HG03378 (cell line): ENCODE data around the gene SMTN.
"Not testable (repeated sequence)": the region's sequence is repeated elsewhere in the genome, so short reads cannot be mapped to it uniquely, and the experiment has no call there.

ENCODE experiments used
- ATAC-seq: cut with Tn5 transposase; IDR thresholded peaks from one replicate; pipeline ENCODE4 v1.9.1; 2021; ENCODE audit warnings: mild to moderate bottlenecking, moderate library complexity; ENCODE audit not compliant: unreplicated experiment

SMTN gene

DNA sequence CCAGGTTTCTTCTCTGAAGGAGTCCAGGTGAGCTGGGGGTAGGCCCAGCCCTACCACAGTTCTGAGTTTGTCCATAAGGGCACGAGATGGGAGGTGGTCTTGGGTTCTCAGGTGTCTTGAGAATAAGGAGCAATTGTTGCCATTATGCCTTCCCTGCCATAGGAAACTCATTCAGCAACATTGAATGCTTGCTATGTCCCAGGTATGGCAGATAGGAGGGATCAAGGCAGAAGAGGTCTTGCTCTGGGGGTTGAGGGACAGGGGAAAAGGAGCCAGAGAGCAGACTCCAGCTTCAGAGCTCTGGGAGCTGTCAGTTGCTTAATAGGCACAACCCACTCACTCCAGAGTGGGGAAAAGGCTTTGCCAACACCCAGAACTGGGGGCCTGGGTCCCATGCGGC, 22.0 kb downstream of the SMTN start:
- ATAC-seq, result no peak

DNA sequence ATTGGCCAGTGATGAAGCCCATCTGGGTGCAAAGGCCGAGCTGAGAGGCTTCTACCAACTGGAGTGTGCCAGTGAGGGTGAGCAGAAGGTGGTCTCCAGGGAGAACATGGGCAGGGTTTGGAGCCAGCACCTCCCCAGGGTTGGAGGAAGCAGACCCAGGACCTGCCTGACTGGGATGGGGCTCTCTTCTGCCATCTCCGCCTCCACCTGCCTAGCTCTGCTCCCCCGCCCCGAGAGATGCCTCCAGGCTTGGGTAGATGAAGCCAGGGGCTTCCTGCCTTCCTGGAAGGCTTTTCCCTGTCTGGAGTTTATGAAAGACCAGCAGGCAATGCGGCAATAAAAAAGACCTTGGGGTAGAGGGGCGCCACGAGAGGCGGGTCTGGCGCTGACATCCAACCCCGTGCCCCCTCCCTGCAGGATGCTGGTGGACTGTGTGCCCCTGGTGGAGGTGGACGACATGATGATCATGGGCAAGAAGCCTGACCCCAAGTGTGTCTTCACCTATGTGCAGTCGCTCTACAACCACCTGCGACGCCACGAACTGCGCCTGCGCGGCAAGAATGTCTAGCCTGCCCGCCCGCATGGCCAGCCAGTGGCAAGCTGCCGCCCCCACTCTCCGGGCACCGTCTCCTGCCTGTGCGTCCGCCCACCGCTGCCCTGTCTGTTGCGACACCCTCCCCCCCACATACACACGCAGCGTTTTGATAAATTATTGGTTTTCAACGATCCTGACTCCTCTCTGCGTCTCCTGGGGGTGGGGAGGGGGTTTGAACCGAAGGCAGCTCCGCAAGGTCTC, 23.0 kb downstream of the SMTN start:
- no peak for ATAC-seq

DNA sequence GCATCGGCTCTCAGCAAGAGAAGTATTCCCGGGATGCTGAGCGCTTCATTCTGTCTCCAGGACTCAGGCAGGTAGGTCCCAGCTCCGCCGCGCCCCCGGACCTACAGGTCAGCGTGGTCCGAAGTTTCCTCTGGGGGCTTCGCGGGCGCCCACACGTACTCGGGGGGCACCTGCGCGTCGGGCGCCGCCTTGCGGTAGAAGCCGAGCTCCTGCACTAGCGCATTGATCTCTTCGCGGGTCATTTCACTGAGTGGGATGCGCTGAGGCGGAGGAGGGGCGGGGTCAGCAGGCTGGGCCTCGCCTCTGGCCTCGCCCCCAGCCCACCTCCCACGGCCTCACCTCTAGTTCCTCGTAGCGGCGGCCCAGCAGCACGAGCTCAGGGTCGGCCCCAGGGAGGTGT, 23.8 kb downstream of the SMTN start:
- ATAC-seq, result no peak

DNA sequence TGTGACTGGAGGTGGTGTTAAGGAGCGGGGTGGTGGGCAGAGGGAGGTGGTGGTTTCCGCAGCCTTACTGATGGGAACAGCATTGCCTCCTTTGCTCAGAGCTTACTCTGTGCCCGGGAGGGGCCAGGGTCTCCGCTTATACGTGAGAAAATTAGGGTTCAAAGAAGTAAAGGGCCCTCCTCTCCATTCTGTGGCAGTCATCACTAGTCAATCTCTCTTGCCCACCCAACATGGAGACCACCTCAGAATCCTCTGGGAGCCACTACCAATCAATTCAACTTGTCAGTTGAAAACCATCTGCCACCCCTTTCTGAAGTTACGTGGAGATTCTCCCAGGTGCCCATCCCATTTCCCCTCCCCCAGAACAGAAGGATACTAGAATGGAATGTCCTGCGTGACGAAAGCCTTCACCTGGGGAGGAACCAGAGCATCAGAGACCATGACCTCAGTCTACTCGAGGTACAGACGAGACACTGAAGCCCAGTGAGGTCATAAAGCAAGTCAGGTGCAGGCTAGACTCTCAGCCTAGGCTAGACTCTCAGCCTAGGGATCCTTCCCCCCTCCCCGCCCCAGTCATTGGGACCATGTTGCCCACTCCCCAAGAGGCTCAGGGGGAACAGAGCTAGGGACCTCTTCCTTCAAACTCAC, 24.3 kb downstream of the SMTN start:
- ATAC-seq, result no peak

DNA sequence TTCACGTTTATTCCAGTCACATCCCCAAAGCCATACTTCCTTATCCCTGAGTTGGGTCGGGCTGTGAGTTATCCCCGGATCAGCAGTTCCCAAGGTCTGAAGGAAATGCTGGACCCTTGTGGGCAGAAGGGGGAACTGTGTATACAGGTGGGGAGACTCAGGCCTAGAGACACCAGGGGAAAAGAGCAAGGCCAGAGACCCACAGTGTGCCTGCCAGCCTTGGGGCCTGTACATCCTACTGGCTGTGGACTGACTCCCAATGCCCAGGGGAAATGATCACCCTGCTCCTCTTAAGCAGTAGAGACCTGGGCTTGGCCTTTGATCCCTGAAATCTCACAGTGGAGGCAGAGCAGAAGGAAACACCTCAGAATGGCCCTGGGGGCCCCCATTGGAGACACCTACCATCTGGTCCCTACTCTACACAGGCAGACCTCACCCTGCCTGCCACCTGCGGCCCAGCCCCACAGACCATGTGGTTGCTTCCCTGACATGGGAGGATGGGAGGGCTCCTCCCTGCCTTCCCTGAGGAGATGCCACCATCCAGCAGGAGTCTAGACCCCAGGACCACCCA, 25.0 kb downstream of the SMTN start:
- ATAC-seq, result no peak

DNA sequence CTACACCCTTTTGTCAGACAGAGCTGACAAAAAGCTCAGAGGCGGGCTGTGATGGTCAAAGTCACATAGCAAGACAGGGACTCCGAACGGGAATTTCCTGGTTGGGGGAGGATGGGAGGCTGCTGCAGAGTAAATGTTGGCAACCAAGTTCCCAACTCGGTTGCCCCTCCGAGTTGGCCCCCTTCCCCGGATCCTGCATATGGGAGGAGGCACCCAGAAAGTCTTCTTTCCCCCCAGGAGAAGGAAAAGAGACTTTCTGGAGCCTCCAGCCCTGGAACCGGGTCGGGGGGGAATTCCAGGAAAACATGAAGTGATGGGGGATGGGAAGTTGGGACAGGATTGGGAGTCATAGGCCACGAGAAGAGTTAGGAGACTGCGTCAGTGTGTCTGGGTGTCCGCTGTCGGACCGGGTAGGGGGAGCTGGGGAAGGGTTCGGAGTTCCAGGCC, 25.6 kb downstream of the SMTN start:
- no peak for ATAC-seq

DNA sequence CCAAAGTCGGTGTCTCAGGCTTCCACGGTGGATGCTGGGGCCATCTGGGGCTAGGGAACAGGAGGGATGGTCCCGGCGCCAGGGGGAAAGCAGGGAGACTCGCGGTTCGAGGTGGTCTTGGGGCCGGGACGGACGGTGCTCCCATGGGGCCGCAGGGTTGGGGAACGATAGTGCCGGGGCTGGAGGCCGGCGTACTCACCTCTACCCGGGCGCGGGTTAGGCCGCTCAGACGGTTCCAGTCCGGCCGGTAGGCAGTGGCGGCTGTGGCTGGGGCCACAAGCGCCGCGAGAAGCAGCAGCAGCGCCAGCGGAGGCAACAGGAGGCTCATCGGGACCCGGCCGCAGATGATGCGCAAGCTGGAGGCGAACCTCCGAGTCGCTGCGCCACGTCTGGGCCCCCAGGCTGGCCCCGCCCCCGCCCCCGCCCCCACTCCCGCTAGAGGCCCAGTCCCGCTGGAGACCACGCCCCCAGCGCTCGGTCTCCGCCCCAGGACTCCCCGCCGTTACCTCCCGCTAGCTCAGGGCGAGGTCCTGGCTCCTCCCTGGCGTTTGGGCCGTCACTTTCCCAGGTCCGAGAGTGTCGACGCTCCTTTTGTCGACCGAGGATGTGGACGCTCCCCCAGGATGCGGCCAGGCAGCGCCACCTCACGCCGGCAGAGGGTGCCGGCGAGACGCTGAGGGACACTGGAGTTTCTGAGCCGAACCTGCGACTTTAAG, 26.2 kb downstream of the SMTN start, which contains the start of gene SELENOM:
Gene SELENOM (minus strand): TSS at position 391 of the 716 bp plus-strand sequence. CDS start 63 bp downstream, at position 328.
- peak; percentile 56 for ATAC-seq

DNA sequence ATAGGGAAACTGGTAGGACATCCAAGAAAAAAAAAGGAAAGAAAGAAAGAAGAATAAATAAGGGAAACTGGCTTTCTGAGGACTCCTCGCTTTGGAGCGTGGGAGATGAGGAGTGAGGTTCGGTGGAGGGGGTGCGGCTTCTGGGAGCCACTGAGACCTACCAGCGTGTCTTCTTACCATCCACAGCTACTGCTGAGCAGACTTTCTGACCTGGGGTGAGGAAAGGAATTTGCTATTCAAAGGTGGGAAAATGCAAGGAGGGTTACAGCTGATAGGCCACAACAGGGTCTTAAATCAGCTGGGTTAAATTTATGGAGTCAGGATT, 26.7 kb downstream of the SMTN start:
- ATAC-seq, result no peak

DNA sequence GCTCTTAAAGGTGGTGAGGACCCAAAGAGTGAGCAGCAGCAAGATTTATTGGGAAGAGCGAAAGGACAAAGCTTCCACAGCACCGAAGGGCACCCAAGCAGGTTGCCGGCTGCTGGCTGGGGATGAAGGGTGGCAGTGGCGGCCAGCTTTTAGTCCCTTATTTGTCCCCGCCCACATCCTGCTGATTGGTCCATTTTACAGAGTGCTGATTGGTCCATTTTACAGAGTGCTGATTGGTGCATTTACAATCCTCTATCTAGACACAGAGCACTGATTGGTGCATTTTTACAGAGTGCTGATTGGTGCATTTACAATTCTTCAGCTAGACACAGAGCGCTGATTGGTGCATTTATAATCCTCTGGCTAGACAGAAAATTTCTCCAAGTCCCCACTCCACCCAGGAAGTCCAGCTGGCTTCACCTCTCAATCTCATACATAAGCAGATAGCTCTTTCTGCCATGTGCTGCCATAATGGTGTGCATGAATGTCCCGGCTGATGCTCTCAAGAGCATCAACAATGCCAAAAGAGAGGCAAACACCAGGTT, 31.5 kb downstream of the SMTN start:
- not testable (repeated sequence) for ATAC-seq

DNA sequence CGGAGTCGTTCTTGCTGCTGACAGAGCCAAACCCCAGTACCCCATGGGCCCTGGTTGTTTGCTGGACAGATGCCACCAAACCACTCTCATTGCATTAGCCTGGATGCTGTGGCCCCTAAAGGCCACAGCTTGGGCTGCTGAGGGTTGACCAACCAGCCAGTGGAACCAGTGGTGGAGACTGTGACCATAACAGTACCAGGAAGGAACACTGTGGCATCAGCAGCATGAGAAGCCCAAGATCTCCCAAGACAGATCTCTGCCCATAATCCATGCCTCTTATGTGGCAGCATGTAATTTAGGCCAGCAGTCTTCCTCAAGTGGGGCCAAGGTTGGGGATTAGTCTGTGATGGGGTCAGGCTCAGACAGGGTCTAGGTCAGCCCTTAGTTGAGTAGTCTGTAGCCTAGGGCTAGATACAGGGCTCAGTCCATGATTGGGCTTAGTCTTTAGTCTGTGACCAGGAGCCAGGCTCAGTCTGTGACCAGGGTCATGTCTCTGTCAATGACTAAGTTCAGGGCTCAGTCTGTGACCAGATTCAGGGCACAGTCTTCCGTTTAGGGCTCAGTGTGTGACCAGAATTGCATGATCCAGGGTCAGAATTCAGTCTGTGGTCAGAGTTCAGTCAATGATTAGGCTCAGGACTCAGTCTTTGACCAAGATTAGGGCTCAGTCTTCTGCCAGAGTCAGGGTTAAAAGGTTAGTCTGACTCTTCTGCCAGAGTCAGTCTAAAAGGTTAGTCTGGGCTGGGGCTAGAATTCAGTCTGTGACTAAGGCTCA, 37.1 kb downstream of the SMTN start:
- no peak for ATAC-seq

DNA sequence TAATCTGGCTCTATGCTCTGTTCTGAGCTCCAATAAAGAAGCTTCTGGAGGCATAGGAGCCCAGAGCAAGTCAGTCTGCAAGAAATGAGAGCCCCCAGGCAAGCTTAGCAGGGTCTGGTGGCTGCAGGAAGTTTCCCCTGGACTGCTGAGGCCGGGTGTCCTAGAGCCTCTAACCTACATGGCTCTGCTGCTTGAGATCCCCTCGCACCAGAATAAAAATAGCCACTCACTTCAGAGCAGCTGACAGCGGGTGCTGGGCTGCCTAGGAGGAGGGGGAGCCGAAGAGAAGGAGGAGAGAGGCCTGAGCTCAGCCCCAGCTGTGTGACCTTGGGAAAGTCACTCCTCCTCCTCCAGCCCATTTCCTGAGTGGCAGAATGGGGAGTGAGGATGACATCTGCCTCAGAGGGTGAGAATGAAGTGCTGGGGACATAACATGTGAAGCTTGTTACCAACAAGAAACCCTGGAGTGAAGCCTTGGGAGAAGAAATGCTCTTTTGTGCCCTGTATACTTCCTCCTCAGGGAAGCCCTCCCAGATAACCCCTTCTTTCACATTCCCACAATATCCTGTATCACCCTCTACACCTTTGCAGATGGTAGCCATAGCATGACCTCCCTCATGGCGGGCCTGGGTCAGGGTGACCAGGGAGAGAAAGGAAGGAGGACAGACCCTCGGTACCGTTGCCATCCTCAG, 38.1 kb downstream of the SMTN start:
- ATAC-seq, result no peak

DNA sequence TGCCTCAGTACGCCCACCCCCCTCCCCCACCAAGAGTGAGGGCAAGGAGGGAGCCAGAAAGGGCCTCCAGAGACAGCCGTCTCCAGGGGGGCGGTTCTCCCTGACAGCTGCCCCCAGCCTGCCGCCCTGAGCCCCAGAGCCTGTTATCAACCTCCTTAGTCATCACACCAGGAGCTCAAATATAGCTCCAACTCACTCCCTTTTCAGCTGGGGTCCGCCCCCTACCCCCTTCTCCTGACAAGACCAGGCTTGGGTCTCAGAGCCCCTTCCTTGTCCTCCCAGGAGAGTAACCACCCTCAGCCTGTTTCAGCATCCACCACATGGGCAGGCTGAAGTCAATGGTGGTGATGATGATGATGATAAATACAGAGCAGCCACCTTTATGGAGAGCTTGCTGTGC, 39.1 kb downstream of the SMTN start:
- no peak for ATAC-seq

DNA sequence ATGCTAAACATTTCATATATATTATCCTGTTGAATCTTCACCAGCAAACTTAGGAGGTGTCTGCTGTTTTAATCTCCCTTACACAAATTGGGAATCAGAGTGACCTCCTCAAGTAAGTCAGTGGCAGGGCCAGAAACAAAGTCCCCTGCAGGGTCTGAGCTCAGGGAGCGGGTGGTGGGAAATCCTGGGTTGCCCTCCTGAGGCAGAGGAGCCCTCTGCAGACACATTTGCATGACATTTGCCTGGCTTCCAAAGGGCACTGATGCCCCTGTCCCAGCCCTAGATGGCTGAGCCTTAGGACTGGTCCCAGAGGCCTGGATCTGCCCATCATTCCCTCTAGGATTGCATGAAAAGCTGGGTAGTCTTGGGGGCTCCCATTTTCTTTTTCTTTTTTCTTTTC, 39.5 kb downstream of the SMTN start:
- ATAC-seq, result no peak

DNA sequence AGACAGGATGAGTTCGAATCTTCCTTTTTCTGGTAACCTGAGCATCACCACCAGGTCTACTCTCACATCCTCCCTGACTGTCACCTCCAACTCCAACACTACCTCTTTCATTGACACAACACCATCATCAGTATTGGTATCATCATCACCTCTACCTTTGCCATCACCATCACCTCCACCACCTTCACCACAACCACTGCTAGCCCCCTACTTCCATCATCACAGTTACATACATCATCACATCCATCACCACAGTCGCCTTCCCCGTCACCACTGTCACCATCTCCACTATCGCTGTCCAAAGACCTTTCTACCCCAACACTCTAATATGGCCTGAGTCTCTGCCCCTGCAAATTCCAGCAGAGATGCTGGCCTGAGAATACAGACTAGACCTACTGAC, 40.3 kb downstream of the SMTN start:
- ATAC-seq, result no peak

DNA sequence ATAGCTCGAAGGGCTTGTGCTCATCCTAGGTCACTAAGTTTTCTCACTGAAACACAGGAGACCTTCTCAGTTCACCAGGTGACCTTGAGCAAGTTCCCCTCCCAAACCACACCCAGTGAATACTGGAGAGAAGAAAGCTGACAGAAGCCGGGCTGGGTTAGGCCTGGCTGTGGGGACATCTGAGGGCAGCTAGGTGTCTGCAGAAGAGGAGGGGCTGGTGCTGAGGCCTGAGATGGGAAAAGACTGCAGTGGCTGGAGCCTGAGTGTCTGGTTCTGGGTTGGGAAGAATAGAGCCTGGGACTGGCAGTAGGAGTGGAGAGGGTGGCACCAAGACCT, 41.0 kb downstream of the SMTN start:
- no peak for ATAC-seq

DNA sequence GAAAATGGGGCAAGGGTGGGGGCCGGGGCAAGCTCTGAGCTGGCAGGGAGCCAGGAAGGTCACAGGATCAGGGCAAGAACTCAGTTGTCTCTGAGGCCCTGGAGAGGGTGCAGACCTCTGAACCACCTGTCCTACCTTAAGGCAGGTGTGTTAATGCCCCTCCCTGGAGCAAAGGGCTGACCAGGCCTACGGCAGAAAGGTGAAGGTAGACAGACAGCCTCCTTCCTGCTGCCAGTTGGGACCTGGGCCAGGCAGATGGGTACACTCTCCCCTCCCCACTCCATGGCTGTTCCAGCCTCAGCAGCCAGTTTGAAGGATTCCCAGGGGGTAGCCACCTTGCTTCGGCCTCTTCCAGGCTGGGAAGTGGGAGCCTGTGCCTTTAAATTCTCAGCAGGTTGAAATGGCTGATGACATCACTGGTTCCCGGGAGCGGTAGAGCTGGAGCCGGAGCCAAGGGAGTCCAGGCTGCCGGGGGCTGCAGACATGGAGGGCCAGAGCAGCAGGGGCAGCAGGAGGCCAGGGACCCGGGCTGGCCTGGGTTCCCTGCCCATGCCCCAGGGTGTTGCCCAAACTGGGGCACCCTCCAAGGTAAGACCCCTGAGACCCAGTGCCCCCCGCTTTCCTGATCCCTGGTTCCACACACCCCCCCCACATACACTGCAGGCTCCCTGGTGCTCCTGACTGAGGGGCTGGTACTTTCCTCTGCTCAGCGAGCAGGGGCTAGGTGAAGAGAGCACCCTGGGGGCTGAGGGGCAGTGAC, 41.6 kb downstream of the SMTN start, which contains the start of gene INPP5J:
Gene INPP5J (plus strand): TSS at position 435 of the 760 bp plus-strand sequence. CDS start 49 bp downstream, at position 484.
- no peak for ATAC-seq

DNA sequence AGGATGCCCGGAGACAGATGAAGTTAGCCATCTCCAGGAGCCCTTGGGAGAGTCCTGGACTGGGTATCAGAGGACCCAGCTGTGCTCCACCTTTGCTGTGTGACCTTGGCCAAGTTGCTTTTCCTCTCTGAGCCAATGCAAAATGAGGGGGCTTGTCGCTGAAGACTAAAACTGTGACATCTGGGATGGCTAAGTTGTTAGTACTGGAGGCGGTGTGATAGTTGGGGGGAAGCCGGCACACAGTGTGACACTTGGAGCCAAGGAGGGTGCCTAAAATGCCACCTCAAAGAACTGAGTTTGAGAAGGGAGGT, 42.1 kb downstream of the SMTN start:
- no peak for ATAC-seq

DNA sequence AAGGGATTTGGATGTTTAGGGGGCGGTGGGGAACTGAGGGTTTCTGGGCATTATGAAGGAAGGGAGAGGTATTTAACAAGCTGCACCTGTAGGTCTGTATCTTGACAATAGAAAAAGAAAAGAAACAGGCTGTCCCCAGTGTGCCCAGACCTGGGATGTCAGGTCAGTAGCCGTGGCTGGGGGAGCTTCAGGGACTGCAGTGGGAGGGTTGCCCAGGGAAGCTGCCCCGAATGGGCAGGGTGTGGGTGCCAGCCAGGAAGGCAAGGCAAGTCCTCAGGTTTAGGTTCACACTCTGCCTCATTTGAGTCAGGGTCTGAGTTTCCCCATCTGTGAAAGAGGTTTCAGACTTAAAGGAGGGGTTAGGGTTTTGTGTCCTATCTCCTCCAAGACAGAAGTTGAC, 43.2 kb downstream of the SMTN start:
- ATAC-seq, result no peak

DNA sequence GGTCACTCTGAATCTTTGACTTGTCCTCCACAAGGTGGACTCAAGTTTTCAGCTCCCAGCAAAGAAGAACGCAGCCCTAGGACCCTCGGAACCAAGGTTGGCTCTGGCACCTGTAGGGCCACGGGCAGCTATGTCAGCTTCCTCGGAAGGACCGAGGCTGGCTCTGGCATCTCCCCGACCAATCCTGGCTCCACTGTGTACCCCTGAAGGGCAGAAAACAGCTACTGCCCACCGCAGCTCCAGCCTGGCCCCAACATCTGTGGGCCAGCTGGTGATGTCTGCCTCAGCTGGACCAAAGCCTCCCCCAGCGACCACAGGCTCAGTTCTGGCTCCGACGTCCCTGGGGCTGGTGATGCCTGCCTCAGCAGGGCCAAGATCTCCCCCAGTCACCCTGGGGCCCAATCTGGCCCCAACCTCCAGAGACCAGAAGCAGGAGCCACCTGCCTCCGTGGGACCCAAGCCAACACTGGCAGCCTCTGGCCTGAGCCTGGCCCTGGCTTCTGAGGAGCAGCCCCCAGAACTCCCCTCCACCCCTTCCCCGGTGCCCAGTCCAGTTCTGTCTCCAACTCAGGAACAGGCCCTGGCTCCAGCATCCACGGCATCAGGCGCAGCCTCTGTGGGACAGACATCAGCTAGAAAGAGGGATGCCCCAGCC, 43.8 kb downstream of the SMTN start:
- ATAC-seq, result no peak
